ENCODE measurements around the gene RAMP1. TPM values are rescaled to one million over a fixed set of nuclear protein-coding genes. Genes with fewer than 3 reads are reported as not detected.

Gene RAMP1
- polyA plus RNA-seq, 3 donors from 2014 or later = 70.8 to 292 (median 96.5) TPM

- Mint-ChIP-seq H3K27ac (peak overlapping the region; percentile 91 to 100 (median 98)), H3K36me3 (no peaks in the 10 kb centered on the region), H3K9me3 (no peaks in the 10 kb centered on the region), H3K4me1 (peaks cover 58 to 72% of the 10 kb centered on the region in 2 donors), H3K4me3 (no peak overlapping the region), H3K27me3 (ENCODE audit: low read depth in 3 of 3) (peaks cover 16 to 23% (median 19%) of the 10 kb centered on the region in 3 donors)
- DNase-seq = no peak
Observed at GRCh38 chr2:237896507-237896892, 37.1 kb downstream of the RAMP1 start.

GRCh38 chr2:237896956-237897355, 37.5 kb downstream of the RAMP1 start:
- no peaks in the 10 kb centered on the region for H3K9me3 Mint-ChIP-seq
- peaks cover 18 to 25% (median 19%) of the 10 kb centered on the region in 3 donors for H3K27me3 Mint-ChIP-seq (ENCODE audit: low read depth in 3 of 3)
- H3K4me1 Mint-ChIP-seq = peaks cover 60 to 72% of the 10 kb centered on the region in 2 donors
- H3K27ac Mint-ChIP-seq = peak overlapping the region; percentile 91 to 100 (median 98)
- DNase-seq = no peak
- no peaks in the 10 kb centered on the region for H3K36me3 Mint-ChIP-seq
- no peak overlapping the region for H3K4me3 Mint-ChIP-seq

GRCh38 chr2:237898057-237898414, 38.6 kb downstream of the RAMP1 start:
- peaks cover 18 to 28% (median 21%) of the 10 kb centered on the region in 3 donors for H3K27me3 Mint-ChIP-seq (ENCODE audit: low read depth in 3 of 3)
- no peak for DNase-seq
- H3K9me3 Mint-ChIP-seq = no peaks in the 10 kb centered on the region
- H3K4me3 Mint-ChIP-seq = peak overlapping the region; percentile 61 to 89 (median 80)
- H3K4me1 Mint-ChIP-seq = peaks cover 59 to 72% of the 10 kb centered on the region in 2 donors
- H3K36me3 Mint-ChIP-seq = no peaks in the 10 kb centered on the region
- peak overlapping the region; percentile 97 to 100 (median 99) for H3K27ac Mint-ChIP-seq

- Mint-ChIP-seq H3K4me1 (peaks cover 82 to 93% of the 10 kb centered on the region in 2 donors), H3K9me3 (no peaks in the 10 kb centered on the region), H3K27me3 (ENCODE audit: low read depth in 3 of 3) (peaks cover 18 to 29% (median 21%) of the 10 kb centered on the region in 3 donors), H3K4me3 (peak overlapping the region; percentile 72 to 92 (median 80)), H3K36me3 (no peaks in the 10 kb centered on the region), H3K27ac (peak overlapping the region; percentile 92 to 100 (median 98))
- DNase-seq = peak; percentile 79 to 86 (median 82)
Observed at GRCh38 chr2:237900891-237901831, 41.7 kb downstream of the RAMP1 start.

- H3K4me1 Mint-ChIP-seq = peaks cover 86 to 94% of the 10 kb centered on the region in 2 donors
- peaks cover 18 to 29% (median 21%) of the 10 kb centered on the region in 3 donors for H3K27me3 Mint-ChIP-seq (ENCODE audit: low read depth in 3 of 3)
- peaks cover 0 to 3% (median 0%) of the 10 kb centered on the region in 3 donors for H3K36me3 Mint-ChIP-seq
- peak; percentile 73 to 81 (median 81) for DNase-seq
- H3K9me3 Mint-ChIP-seq = peaks cover 0 to 2% (median 0%) of the 10 kb centered on the region in 6 donors
- peak overlapping the region; percentile 72 to 92 (median 82) for H3K4me3 Mint-ChIP-seq
- peak overlapping the region; percentile 92 to 100 (median 98) for H3K27ac Mint-ChIP-seq
Observed at GRCh38 chr2:237901932-237902850, 42.8 kb downstream of the RAMP1 start.

- Mint-ChIP-seq H3K27me3 (ENCODE audit: low read depth in 3 of 3) (peaks cover 9 to 16% (median 9%) of the 10 kb centered on the region in 3 donors), H3K4me3 (peak overlapping the region; percentile 40 to 82 (median 73)), H3K9me3 (peaks cover 0 to 5% (median 0%) of the 10 kb centered on the region in 6 donors), H3K4me1 (peaks cover 62 to 75% of the 10 kb centered on the region in 2 donors), H3K27ac (peak overlapping the region; percentile 91 to 98 (median 96)), H3K36me3 (peaks cover 0 to 5% (median 0%) of the 10 kb centered on the region in 3 donors)
- peak; percentile 28 to 53 (median 49) for DNase-seq
Observed at GRCh38 chr2:237904831-237905599, 45.6 kb downstream of the RAMP1 start.

GRCh38 chr2:237907144-237907543, 47.7 kb downstream of the RAMP1 start:
- Mint-ChIP-seq H3K4me3 (no peak overlapping the region), H3K36me3 (peaks cover 0 to 13% (median 0%) of the 10 kb centered on the region in 3 donors), H3K27ac (peak overlapping the region; percentile 55 to 98 (median 72)), H3K27me3 (ENCODE audit: low read depth in 3 of 3) (peaks cover 0 to 6% (median 2%) of the 10 kb centered on the region in 3 donors), H3K4me1 (peaks cover 48 to 54% of the 10 kb centered on the region in 2 donors), H3K9me3 (peaks cover 0 to 5% (median 0%) of the 10 kb centered on the region in 6 donors)
- DNase-seq = no peak

- Mint-ChIP-seq H3K9me3 (peaks cover 0 to 5% (median 0%) of the 10 kb centered on the region in 6 donors), H3K27ac (peak overlapping the region in 1 of 6 donors; percentile 20), H3K4me3 (no peak overlapping the region), H3K27me3 (ENCODE audit: low read depth in 3 of 3) (peaks cover 0 to 1% (median 0%) of the 10 kb centered on the region in 3 donors), H3K36me3 (peaks cover 0 to 13% (median 0%) of the 10 kb centered on the region in 3 donors), H3K4me1 (peaks cover 30 to 35% of the 10 kb centered on the region in 2 donors)
- DNase-seq = no peak
Observed at GRCh38 chr2:237909075-237909695, 49.8 kb downstream of the RAMP1 start.

GRCh38 chr2:237909801-237910475, 50.5 kb downstream of the RAMP1 start:
- Mint-ChIP-seq H3K27me3 (ENCODE audit: low read depth in 3 of 3) (peaks cover 0 to 3% (median 0%) of the 10 kb centered on the region in 3 donors), H3K4me1 (peaks cover 26 to 35% of the 10 kb centered on the region in 2 donors), H3K36me3 (peaks cover 0 to 13% (median 0%) of the 10 kb centered on the region in 3 donors), H3K4me3 (no peak overlapping the region), H3K27ac (peak overlapping the region in 4 of 6 donors; percentile 5 to 78 (median 50)), H3K9me3 (peaks cover 0 to 5% (median 0%) of the 10 kb centered on the region in 6 donors)
- no peak for DNase-seq

GRCh38 chr2:237910576-237911362, 51.3 kb downstream of the RAMP1 start:
- Mint-ChIP-seq H3K27ac (peak overlapping the region in 5 of 6 donors; percentile 36 to 69 (median 57)), H3K4me1 (peaks cover 17 to 27% of the 10 kb centered on the region in 2 donors), H3K36me3 (peaks cover 0 to 13% (median 0%) of the 10 kb centered on the region in 3 donors), H3K9me3 (peaks cover 0 to 5% (median 0%) of the 10 kb centered on the region in 6 donors), H3K27me3 (ENCODE audit: low read depth in 3 of 3) (peaks cover 0 to 3% (median 0%) of the 10 kb centered on the region in 3 donors), H3K4me3 (no peak overlapping the region)
- DNase-seq = no peak

GRCh38 chr2:237911363-237912017, 52.1 kb downstream of the RAMP1 start:
- H3K9me3 Mint-ChIP-seq = peaks cover 0 to 5% (median 0%) of the 10 kb centered on the region in 6 donors
- H3K27ac Mint-ChIP-seq = no peak overlapping the region
- H3K27me3 Mint-ChIP-seq (ENCODE audit: low read depth in 3 of 3) = peaks cover 0 to 2% (median 0%) of the 10 kb centered on the region in 3 donors
- no peak for DNase-seq
- peaks cover 10 to 19% of the 10 kb centered on the region in 2 donors for H3K4me1 Mint-ChIP-seq
- no peak overlapping the region for H3K4me3 Mint-ChIP-seq
- peaks cover 0 to 13% (median 4%) of the 10 kb centered on the region in 3 donors for H3K36me3 Mint-ChIP-seq

Data from immature natural killer cell (primary cell).